HepG2 (cell line): ENCODE results near the gene MSMP. TPM values are rescaled to one million over a fixed set of nuclear protein-coding genes. Genes with fewer than 3 reads are reported as not detected.

Experiments
- AKAP8 ChIP-seq: sonication (generic); formaldehyde crosslinking; IDR thresholded peaks from 2 replicates; pipeline ENCODE4 v1.5.1; 2020; ENCODE audit warnings: mild to moderate bottlenecking, missing genetic modification reagents
- ATF5 ChIP-seq: sonication (generic); formaldehyde crosslinking; IDR thresholded peaks from 2 replicates; pipeline ENCODE4 v1.4.0; 2020; ENCODE audit warnings: mild to moderate bottlenecking, low read depth, missing genetic modification reagents
- CENPT ChIP-seq: sonication (generic); formaldehyde crosslinking; IDR thresholded peaks from 2 replicates; pipeline ENCODE4 v1.8.0; 2022; ENCODE audit warnings: low read depth, mild to moderate bottlenecking, moderate library complexity, missing genetic modification reagents
- FOXA3 ChIP-seq: IDR thresholded peaks from 2 replicates; pipeline ENCODE4 v1.6.1; 2016; ENCODE audit warnings: missing genetic modification reagents, missing compliant biosample characterization
- FOXO4 ChIP-seq: sonication (generic); formaldehyde crosslinking; conservative IDR thresholded peaks from 2 replicates; pipeline ENCODE4 v1.8.1; 2023; ENCODE audit warnings: missing genetic modification reagents
- HDAC6 ChIP-seq: fragments of 200-600 bp; sonication (generic); IDR thresholded peaks from 2 replicates; pipeline ENCODE4 v1.7.0; 2017; ENCODE audit warnings: mild to moderate bottlenecking, antibody characterized with exemption, low read length, low read depth
- KLF6 ChIP-seq: IDR thresholded peaks from 2 replicates; pipeline ENCODE4 v1.8.0; 2016; ENCODE audit warnings: missing biosample characterization, missing genetic modification reagents
- NFKB2 ChIP-seq: sonication (generic); formaldehyde crosslinking; IDR thresholded peaks from 2 replicates; pipeline ENCODE4 v1.4.0; 2020; ENCODE audit warnings: missing genetic modification reagents, borderline replicate concordance
- PITX1 ChIP-seq: sonication (generic); formaldehyde crosslinking; IDR thresholded peaks from 2 replicates; pipeline ENCODE4 v1.5.1; 2020; ENCODE audit warnings: mild to moderate bottlenecking, missing genetic modification reagents
- POLR2G ChIP-seq: fragments of 200-400 bp; formaldehyde crosslinking; IDR thresholded peaks from 2 replicates; pipeline ENCODE4 v1.6.1; 2018; ENCODE audit warnings: mild to moderate bottlenecking, low read depth, low read length, moderate library complexity
- RXRB ChIP-seq: IDR thresholded peaks from 2 replicates; pipeline ENCODE4 v1.6.1; 2016; ENCODE audit warnings: borderline replicate concordance, missing genetic modification reagents, missing compliant biosample characterization
- SMYD3 ChIP-seq: sonication (generic); formaldehyde crosslinking; IDR thresholded peaks from 2 replicates; pipeline ENCODE4 v1.8.1; 2023; ENCODE audit warnings: mild to moderate bottlenecking, missing genetic modification reagents
- TBP ChIP-seq: sonication (generic); formaldehyde crosslinking; IDR thresholded peaks from 2 replicates; pipeline ENCODE4 v1.5.0; 2020; ENCODE audit warnings: missing genetic modification reagents
- TCF7L2 ChIP-seq: IDR thresholded peaks from 2 replicates; pipeline ENCODE4 v1.6.1; 2011; ENCODE audit warnings: mild to moderate bottlenecking, low read depth, low read length, moderate library complexity
- ZBTB42 ChIP-seq: sonication (generic); formaldehyde crosslinking; IDR thresholded peaks from 2 replicates; pipeline ENCODE4 v1.5.0; 2020; ENCODE audit warnings: mild to moderate bottlenecking, missing genetic modification reagents
- ZNF329 ChIP-seq: sonication (generic); formaldehyde crosslinking; IDR thresholded peaks from 2 replicates; pipeline ENCODE4 v1.9.0; 2021; ENCODE audit warnings: low read depth, mild to moderate bottlenecking, missing genetic modification reagents
- ZNF484 ChIP-seq: sonication (generic); formaldehyde crosslinking; IDR thresholded peaks from 2 replicates; pipeline ENCODE4 v1.5.1; 2020; ENCODE audit warnings: mild to moderate bottlenecking, low read depth, missing genetic modification reagents, borderline replicate concordance
- ZNF598 ChIP-seq: sonication (generic); formaldehyde crosslinking; IDR thresholded peaks from 2 replicates; pipeline ENCODE4 v1.5.1; 2020; ENCODE audit warnings: mild to moderate bottlenecking, missing genetic modification reagents, borderline replicate concordance
- ZNF773 ChIP-seq: sonication (generic); formaldehyde crosslinking; IDR thresholded peaks from 2 replicates; pipeline ENCODE4 v1.4.0; 2020; ENCODE audit warnings: missing genetic modification reagents, borderline replicate concordance
- ZNF878 ChIP-seq: sonication (generic); formaldehyde crosslinking; IDR thresholded peaks from 2 replicates; pipeline ENCODE4 v1.8.1; 2023; ENCODE audit warnings: mild to moderate bottlenecking, missing genetic modification reagents, moderate library complexity
- polyA plus RNA-seq, 8 experiments: library from polyadenylated mRNA; depleted of rRNA in 3 of 8; stranded (reverse) in 7 of 8; unstranded in 1 of 8; fragments of >200 nt; fragmentation: Illumina TruSeq in 4 of 8; extraction: Trizol in 4 of 8; gene quantifications; 2 replicates each; pipeline versions ENCODE4 v1.2.1 to v1.2.3, GENCODE V29; 2011 to 2016; ENCODE audit warnings: low read depth in 4 of 8, missing spikeins in 1 of 8, mixed read lengths in 1 of 8; ENCODE audit not compliant: insufficient read depth in 1 of 8
- total RNA-seq, 5 experiments: library from RNA; depleted of rRNA; stranded (reverse); fragments of >200 nt; fragmentation: Illumina TruSeq; extraction: Trizol; gene quantifications; 2 replicates each; pipeline ENCODE4 v1.2.3, GENCODE V29; 2016; ENCODE audit warnings: low read depth in 1 of 5
- TF ChIP-seq, protein P1 (sequence below): sonication (generic); formaldehyde crosslinking; IDR thresholded peaks from 2 replicates; pipeline ENCODE4 v1.8.1; 2023; ENCODE audit warnings: mild to moderate bottlenecking, missing genetic modification reagents, borderline replicate concordance
- TF ChIP-seq, protein P2 (sequence below): sonication (generic); formaldehyde crosslinking; IDR thresholded peaks from 2 replicates; pipeline ENCODE4 v1.5.1; 2020; ENCODE audit warnings: missing genetic modification reagents, mild to moderate bottlenecking, borderline replicate concordance
- TF ChIP-seq, protein P3 (sequence below): sonication (generic); formaldehyde crosslinking; IDR thresholded peaks from 2 replicates; pipeline ENCODE4 v1.5.0; 2020; ENCODE audit warnings: missing genetic modification reagents
- TF ChIP-seq, protein P4 (sequence below): sonication (generic); formaldehyde crosslinking; IDR thresholded peaks from 2 replicates; pipeline ENCODE4 v1.4.0; 2020; ENCODE audit warnings: missing genetic modification reagents, borderline replicate concordance

The MSMP gene
- total and polyA plus RNA-seq, 2 of the 13 experiments (the other 11 are each of a cell fraction or from before 2014, with no cell fraction given) = 0.24 to 0.46 TPM

GRCh38 chr9:35756275-35757225 is 2.5 kb upstream of the MSMP start (continued):
- TF ChIP-seq, protein P1, sequence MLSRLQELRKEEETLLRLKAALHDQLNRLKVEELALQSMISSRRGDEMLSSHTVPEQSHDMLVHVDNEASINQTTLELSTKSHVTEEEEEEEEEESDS (CRISPR knock-in tag) = no peak
- TF ChIP-seq FOXO4 (CRISPR knock-in tag) = no peak
- TF ChIP-seq TBP = 0 out of 2 replicates have a peak, but pooled peaks have one; percentile 35
- peak; percentile 85 for TF ChIP-seq KLF6
- peak; percentile 66 for TF ChIP-seq NFKB2 (CRISPR knock-in tag)
- TF ChIP-seq, protein P2, sequence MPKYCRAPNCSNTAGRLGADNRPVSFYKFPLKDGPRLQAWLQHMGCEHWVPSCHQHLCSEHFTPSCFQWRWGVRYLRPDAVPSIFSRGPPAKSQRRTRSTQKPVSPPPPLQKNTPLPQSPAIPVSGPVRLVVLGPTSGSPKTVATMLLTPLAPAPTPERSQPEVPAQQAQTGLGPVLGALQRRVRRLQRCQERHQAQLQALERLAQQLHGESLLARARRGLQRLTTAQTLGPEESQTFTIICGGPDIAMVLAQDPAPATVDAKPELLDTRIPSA (CRISPR knock-in tag) = no peak; the same call in 1 of the 2 replicates
- no peak for TF ChIP-seq ATF5
- TF ChIP-seq, protein P3, sequence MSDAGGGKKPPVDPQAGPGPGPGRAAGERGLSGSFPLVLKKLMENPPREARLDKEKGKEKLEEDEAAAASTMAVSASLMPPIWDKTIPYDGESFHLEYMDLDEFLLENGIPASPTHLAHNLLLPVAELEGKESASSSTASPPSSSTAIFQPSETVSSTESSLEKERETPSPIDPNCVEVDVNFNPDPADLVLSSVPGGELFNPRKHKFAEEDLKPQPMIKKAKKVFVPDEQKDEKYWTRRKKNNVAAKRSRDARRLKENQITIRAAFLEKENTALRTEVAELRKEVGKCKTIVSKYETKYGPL = no peak
- TF ChIP-seq ZNF878 (CRISPR knock-in tag) = no peak
- TF ChIP-seq TCF7L2 = no peak
- no peak for TF ChIP-seq ZNF484 (CRISPR knock-in tag)
- no peak for TF ChIP-seq POLR2G
- TF ChIP-seq PITX1 (CRISPR knock-in tag) = peak; percentile 58
- 0 out of 2 replicates have a peak, but pooled peaks have one; percentile 70 for TF ChIP-seq ZNF598 (CRISPR knock-in tag)
- TF ChIP-seq FOXA3 = no peak; the same call in 1 of the 2 replicates
- peak; percentile 82; the same call in 1 of the 2 replicates for TF ChIP-seq ZBTB42 (CRISPR knock-in tag)
- no peak; the same call in 1 of the 2 replicates for TF ChIP-seq AKAP8 (CRISPR knock-in tag)
- no peak for TF ChIP-seq SMYD3 (CRISPR knock-in tag)
- no peak for TF ChIP-seq RXRB
- TF ChIP-seq HDAC6 = no peak
- TF ChIP-seq, protein P4, sequence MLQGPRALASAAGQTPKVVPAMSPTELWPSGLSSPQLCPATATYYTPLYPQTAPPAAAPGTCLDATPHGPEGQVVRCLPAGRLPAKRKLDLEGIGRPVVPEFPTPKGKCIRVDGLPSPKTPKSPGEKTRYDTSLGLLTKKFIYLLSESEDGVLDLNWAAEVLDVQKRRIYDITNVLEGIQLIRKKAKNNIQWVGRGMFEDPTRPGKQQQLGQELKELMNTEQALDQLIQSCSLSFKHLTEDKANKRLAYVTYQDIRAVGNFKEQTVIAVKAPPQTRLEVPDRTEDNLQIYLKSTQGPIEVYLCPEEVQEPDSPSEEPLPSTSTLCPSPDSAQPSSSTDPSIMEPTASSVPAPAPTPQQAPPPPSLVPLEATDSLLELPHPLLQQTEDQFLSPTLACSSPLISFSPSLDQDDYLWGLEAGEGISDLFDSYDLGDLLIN (CRISPR knock-in tag) = peak; percentile 75; the same call in 1 of the 2 replicates
- TF ChIP-seq ZNF773 (CRISPR knock-in tag) = 0 out of 2 replicates have a peak, but pooled peaks have one; percentile 59
- TF ChIP-seq CENPT (CRISPR knock-in tag) = no peak
- TF ChIP-seq ZNF329 = no peak
